GM19025 (cell line): ENCODE results near the gene SDK1.
"Not testable (repeated sequence)": the region's sequence is repeated elsewhere in the genome, so short reads cannot be mapped to it uniquely, and the experiment has no call there.

Experiments
- ATAC-seq: cut with Tn5 transposase; IDR thresholded peaks from one replicate; pipeline ENCODE4 v1.9.1; 2021; ENCODE audit warnings: mild to moderate bottlenecking, low read depth, moderate library complexity; ENCODE audit not compliant: unreplicated experiment

Gene SDK1

DNA sequence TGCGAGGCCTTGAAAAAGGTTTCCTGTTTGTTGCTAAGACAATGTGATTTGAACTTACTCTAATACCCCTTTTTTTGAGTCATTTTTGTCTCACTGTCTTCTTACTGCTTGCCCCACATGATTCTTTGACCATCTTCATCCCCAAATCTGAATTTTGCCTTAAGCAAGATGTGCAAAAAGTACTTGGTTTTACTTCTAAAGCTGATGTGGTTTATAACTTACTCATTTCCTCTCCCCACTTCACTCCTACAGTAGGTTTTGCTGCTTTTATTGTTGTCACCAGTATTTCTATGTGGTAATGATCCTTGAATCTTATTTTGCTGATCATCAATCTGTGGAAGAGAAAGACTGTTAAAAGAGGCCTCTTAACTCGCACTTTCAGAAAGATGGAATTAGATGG is 396.4 kb downstream of the SDK1 start:
- ATAC-seq = no peak

DNA sequence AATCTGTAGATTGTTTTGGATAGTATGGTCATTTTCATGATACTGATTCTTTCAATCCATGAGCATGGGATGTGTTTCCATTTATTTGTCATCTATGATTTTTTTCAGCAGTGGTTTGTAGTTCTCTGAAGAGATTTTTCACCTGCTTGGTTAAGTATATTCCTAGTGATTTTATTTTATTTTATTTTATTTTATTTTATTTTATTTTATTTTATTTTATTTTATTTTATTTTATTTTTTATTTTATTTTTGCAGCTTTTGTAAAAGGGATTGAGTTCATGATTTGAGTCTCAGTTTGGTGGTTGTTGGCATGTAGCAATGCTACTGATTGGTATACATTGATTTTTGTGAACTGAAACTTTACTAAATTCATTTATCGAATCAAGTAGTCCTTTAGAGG is 404.2 kb downstream of the SDK1 start:
- no peak for ATAC-seq

DNA sequence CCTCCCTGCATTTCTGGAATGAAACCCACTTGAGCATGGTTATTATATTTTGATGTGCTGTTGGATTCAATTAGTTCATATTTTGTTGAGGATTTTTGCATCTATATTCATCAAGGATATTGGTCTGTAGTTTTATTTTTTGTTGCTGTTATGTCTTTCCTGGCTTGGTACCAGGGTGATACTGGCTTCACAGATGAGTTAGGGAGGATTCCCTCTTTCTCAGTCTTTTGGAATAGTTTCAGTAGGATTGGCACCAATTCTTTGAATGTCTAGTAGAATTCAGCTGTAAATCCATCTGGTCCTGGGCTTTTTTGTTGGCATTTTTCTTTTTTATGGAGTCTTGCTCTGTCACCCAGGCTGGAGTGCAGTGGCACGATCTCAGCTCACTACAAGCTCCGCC is 405.0 kb downstream of the SDK1 start:
- ATAC-seq = not testable (repeated sequence)

DNA sequence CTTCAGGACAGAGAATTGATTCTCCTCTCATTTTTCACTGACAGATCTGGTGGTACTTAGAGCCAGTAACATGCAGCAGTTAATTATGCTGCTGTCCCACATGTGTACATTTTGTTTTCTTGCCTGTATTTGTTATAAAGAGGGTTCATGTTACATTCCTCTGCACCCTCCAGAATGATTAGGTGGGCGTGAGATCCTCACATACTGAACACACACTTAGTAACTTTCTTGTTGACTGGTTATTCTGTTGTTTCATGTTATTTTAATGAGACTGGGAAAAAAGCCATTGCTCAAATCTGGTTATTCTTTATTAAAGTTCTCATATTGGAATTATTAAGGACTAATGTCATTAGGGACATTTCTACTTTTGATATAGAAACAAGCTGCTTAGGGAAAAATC is 409.1 kb downstream of the SDK1 start:
- ATAC-seq = no peak

DNA sequence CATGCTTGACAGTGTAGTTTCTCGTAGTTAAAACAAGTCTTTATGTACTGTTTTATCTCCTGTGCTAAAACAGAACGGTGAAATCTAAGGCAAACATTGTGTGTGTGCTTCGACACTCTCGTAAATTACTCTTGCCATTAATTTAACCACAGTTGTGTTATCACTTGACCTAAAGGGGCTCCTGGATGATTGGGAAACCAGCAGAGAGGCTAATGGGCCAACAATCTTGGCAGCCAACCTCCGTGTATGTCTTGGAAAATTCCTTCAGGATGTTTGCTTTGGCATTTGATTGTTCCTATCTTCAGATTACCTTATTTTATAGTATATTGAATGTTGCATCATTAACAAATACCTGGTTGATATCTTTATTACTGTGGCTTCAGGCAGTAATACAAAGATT is 409.5 kb downstream of the SDK1 start:
- no peak for ATAC-seq

DNA sequence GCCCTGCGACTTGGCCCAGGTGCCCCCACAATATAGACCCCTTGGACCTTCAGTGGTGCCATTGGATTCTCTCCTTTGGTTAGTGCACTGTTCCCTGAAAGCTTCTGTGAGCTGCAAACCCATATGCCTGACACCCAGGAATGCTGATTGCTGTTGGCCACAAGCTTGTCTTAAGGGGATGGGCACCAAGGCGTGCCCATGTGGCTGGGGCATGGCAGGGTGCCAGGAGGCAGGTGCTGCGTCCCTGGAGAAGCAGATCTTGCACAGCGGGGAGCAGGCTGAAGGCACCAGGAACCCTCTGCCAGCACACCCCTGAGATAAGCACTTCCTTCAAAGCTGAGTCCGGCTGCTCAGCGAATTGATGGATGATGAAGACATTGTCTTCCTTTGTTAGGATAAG is 411.8 kb downstream of the SDK1 start:
- ATAC-seq = no peak

DNA sequence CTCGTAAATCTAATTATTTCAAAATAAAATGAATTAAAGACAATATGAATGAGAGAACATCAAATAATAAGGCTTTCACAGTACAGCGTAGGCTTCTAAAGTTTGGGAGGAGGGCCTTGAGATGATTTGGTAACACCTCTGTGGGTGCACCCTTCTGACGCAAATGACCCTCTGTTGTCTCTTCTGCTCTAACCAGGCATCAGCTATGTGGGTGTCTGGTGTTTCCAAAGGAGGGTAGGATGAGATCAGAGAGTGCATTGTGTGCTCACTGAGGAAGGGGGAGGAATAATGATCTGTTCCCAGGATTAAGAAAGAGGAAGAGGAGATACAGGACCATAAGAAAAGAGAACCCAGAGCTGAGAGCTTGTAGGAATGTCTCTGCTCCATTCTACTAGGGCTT is 420.4 kb downstream of the SDK1 start:
- no peak for ATAC-seq

DNA sequence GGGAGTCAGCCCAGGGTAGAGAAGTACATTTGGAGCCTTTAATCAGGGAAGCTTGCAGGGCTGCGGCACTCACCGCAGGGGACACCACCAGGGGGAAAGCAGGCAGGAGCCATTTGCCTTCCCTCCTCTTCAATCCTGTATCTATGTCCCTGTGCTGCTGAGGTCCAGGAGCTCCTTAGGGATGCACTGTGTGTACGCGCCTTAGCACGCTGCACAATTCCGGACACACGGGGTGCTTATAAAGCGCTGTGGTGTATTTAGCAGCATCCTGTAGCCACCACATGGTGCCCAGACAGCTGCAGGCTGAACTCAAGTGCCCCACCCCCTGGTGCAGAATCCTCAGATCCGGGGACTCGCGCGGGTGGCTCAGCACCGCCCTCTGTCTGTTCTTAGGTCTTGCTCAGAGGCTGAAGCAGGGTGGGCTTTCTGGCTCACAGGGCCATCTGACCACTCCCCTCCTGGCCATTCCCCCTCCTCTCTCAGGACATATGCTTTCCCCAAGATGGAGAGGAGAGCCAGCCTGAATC is 421.4 kb downstream of the SDK1 start:
- ATAC-seq = no peak

DNA sequence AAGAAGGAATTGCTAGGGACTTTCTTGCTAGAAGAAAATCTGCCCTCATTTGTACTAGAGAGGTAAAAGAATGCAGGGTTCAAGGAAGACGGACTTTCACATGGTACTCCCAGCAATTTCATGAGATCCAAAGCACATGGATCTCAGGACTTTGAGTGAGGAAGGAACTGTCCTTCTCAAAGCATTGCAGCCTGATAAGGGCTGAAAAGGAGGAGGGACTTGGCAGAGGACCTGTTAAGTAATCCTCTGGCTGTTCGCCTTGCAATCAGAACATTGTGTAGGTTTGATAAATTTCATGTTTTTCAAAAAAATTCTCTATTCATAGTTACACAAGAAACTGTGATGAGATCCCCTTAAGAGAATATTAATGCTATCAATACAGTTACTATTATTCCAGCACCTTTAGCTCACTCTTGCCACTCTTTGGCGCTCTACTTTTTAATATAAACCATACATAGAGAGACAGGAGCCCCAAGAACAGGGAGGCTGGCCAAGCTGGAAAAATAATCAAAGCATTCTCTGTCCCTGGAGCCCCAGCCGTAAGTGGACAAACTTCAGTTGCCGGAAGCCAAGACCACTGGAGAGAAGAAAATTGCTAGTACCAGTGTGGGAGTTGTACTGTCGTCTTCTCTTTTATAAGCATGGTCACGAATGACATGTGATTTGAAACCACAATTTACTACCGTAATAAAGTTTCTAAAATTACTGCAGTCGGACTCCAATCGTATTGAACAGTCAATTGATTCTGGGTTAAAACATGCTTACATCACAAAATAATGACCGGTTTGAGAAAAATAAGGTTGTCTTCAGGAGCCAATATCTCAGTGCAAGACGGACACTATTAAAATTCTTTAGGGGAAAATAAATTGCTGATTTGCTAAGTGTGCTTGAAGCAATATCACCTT is 424.4 kb downstream of the SDK1 start:
- ATAC-seq = no peak

DNA sequence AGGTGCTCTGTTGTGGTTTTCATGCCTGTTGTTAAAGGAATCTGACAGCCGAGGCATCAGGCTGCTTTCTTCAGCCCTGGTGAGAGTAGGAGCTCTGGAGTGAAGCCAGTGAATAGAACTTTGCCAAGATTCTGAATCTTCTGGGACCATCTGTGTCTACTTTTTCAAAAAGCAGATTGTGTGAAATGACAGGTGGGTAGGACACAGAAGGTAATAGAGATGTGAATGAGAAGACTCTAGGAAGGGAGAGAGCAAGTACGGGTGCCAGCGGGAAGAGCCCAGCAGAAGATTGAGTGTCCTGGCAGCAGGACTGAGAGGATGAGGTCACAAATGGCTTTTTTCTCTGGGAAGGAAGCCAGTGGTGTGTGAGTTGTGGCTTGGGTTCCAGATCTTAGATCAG is 429.2 kb downstream of the SDK1 start:
- no peak for ATAC-seq

DNA sequence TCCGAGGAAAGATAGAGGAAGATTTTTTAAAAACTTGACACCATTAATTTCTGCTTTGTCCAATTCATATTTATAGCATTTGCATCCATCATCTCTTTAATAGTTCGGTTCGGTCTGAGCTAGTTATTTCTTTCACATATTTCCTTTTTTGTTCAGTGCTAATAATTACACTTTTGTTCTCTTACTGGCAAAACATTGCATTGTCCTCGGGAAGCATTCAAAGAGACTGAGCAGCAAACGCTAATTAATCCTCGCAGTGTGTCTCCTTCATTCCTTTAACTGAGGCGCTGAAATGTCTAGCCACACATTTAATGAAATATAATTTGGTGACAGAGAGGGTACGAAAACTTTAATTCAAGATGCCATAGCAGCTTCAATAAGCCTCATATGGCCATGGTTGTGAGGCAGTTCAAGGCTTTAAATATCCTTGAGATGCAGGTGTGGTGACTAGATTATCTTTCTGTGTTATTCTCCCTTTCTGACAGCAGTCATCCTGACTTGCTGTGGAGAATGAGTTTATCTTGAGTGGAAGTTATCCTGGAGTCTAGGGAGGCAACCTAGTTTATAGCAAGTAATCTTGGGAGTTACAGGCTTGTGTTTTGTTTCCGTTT is 431.4 kb downstream of the SDK1 start:
- ATAC-seq = no peak

DNA sequence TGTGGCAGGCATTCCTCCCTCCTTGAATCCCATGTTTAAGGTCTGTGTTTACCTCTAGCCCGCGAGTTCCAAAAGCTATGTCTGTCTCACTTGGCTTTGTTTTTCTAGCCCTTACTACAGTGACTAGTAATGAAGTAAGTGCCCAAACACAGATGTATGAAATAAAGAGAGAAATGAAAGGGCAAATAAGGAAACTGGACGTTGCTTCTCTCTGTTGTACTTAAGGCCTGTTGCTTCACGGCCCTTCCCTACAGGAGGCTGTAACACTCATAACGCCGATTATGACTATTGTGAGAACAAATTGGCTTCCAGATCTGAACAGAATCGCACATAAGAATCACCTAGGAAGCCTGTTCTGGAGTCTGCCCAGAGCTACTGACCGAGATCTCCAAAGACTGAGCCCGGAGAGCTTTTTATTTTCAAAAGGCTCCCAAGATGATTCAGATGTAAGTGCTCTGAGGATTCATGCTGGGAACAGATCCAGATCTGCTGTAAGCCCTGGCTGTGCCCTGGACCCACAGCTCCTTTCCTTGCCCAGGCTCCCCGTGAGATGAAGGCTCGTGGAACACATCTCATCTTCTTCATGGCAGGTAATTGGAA is 432.6 kb downstream of the SDK1 start:
- no peak for ATAC-seq

DNA sequence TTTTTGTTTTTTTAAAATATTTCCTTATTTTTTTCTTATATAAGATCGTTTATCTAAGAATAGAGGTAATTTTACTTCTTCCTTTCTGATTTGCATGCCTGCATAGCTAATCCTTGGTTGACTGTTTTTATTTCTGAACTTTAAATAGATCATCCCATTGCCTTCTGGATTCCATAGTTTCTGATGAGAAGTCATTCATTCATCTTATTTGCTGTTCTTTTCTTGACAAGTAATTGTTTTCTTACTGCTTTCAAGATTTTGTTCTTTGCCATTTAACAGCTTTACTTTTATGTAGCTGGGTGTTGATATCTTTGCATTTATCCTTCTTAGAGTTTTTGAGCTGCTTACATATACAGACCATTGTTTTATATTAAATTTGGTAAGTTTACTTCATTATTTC is 437.9 kb downstream of the SDK1 start:
- ATAC-seq = no peak

DNA sequence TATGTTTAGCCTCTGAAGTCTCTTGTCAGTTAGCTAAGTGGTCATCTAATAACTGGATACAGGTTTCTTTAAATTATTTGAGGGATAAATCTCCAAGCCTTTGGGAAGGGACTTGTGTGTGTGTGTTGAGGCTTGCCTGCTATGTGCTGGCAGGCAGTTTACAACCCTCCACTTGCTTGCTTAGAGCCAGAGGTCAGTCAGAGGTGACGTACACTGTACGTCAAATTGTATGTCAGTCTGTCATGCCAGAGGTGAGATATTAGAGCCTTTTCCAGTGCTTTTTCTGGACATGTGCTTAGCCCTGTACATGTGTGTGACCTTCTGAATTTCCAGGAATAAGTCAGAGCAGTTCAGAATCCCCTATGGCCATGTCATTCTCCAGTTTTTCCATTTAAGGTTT is 438.9 kb downstream of the SDK1 start:
- no peak for ATAC-seq

DNA sequence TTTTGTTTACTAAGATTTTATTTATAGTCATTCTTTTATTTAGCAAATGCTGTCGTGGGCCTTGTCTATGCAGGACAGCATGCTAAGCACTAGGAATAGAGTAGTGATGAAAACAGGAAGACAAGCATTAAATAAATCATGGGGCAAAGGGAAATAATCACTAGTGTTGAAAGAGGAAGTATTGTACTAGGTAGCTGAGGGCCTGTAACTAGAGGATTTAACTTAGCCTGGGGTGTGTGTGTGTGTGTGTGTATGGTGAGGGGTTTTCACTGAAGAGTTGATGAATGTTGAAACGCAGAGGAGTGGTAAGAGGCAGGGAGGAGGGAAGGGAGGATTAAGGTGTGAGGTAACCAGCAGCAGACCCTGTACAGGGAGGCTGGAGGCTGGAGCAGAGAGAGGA is 446.4 kb downstream of the SDK1 start:
- no peak for ATAC-seq

DNA sequence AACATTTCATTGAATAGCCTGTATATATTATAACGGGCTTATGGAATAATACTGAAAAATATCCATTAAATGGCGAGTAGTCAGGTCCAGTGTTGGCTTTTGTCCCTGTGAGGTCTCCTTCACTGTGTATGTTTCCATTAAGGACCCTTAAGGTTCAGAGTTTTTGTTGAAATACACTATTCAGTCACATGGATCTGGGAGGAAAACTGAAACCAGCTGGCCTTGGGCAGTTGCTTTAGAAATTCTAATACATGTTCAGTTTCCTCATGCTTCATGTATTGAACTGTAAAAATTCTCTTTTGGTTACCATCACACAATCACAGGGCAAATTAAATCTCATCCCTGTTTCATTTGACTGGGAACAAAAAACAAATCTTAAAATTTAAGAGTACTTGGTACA is 447.3 kb downstream of the SDK1 start:
- ATAC-seq = no peak

DNA sequence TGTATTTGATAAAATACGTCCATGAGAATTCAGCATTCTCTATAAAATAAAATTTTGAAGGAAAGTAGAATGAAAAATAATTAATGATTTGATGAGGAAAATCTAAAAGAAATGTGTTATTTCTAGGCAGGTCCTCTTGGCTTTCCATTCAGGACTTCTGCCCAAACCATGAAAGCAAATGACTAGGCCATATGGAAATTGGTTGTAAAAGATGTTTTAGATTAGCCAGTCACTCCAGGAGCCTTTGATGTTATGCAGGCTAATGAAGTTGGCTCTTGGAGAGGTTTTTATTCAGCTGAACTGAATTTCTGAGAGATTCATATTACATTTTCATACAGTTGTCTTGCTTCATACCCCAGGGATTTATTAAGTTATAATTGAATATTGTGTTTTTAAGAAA is 452.8 kb downstream of the SDK1 start:
- ATAC-seq = no peak

DNA sequence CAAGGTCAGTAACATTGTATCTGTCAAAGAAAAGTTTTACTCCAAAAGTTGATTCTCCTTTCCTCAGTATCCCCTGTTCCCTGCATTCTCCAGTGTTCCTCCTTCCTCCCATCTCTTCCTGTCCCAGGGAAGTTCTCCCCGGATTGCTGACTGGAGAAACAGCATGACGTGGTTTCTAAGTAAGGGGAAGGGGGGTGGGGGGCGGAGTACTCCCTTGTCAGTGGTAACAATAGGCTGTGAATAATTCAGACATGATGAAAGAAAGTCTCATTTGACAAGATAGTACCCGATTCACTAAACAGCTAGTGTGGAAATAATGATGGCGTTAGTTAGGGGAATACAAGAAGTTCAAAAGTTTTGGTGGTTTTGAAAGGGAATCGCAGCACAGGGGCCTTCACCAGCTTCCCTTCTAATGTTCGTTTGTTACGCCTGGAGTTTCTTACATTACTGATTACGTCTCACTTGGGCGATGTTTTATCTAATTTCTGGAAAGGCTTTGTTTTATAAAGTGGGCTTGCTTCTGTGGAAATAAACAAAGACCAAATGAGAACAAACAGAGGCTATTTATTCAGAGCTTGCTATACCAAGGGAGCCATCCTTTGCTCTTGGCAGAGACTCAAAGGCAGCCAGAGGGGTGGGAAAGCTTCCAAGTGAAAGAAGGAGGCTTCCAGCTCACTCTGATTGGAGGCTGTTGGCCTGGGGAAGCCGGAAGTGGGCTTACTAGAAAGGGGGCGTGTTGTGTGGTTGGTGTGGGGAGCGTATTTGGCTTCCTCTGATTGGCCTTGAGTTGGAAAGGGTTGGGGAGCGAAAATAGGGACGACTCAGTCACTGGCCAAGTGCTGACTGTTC is 453.7 kb downstream of the SDK1 start:
- no peak for ATAC-seq

DNA sequence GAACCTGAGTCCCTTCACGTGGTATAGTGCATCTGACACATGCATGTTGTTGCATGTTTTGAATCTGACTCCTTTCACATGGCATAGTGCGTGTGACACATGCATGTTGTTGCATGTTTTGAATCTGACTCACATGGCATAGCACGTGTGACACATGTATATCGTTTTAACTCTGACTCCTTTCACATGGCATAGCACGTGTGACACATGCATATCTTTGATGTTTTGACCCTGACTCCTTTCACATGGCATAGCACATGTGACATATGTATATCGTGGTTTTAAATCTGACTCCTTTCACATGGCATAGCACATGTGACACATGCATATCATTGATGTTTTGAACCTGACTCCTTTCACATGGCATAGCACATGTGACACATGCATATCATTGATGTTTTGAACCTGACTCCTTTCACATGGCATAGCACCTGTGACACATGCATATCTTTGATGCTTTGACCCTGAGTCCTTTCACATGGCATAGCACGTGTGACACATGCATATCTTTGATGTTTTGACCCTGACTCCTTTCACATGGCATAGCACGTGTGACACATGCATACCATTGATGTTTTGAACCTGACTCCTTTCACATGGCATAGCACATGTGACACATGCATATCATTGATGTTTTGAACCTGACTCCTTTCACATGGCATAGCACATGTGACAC is 454.9 kb downstream of the SDK1 start:
- ATAC-seq = not testable (repeated sequence)

DNA sequence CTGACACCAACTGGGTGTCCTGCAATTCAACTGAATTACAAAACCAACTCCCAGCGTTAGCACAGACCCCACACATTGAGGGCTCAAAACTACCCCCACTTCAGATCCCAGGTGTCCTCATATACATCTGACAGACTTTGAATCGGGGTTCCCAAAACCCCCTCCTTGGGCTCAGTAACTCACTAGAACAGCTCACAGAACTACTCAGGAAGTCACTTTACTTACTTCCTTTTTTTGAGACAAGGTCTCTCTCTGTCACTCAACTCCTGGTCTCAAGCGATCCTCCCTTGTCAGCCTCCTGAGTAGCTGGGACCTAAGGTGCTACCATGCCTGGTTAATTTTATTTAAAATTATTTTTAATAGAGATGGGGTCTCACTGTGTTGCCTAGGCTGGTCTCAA is 456.0 kb downstream of the SDK1 start:
- ATAC-seq = no peak
